GM19043 (cell line): ENCODE results near the gene GNAS.

Source experiments
- ATAC-seq: cut with Tn5 transposase; IDR thresholded peaks from one replicate; pipeline ENCODE4 v1.9.1; 2021; ENCODE audit warnings: low read depth; ENCODE audit not compliant: unreplicated experiment

Gene GNAS

DNA sequence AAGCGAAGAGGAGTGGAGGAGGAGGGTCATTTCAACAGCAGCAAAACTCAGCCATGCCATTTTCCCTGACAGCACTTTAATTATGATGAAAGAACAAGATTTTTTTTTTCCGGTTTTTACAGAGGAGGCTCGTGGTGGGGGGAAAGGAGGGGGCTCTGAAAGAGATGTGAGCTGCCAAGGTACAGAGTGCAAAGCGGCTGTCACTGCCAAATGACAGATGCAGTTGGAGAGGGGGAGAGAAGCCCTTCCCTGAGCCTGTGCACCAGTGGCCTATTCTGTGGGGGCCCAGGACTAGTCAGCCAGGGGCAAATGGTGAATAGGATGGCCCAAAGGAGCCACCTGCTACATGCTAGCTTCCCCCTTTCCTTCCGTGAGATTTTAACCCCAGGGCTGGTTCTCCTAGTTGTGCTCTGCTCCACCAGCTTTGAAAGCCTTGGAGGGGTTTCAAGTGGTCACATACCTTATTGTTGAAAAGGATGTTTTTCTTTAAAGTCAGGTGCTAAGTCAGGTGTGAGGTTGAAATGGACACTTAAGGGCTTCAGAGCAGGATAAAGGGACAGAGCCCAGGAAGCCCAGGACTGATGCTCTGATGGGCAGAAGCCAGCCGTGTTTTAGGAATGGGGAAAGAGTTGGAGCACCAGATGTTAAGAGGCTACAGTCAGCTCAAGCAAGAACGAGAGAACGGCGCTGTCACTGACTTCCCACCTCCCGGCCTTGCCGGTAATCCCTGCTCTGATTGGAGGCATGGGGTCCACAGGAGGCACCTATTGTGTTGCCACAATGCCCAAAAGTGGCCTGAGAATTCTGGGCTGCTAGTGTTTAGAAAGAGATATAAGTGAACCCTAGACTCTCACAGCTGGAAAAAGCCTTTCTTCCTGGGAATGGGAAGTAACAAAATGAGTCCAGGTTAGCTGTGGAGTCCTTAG, 24.8 kb downstream of the GNAS start:
- no peak for ATAC-seq

DNA sequence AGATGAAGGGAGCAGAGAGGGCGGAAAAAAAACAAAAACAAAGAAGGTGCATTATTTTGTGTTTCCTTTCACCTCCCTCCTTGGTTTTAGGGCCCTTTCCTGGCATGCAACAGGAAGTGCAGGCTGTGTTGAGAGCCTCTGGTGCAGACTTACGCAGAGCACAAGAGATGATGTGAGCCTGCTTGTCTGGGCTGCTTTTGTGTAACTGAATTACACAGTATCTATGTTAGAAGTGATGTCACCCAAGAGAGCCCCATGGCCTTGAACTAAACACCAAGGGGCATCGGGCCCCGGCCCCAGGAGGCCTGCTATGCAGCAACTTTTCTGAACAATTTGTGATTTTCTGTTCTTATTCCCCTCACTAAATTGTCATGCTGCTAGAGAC, 25.5 kb downstream of the GNAS start:
- ATAC-seq = no peak

DNA sequence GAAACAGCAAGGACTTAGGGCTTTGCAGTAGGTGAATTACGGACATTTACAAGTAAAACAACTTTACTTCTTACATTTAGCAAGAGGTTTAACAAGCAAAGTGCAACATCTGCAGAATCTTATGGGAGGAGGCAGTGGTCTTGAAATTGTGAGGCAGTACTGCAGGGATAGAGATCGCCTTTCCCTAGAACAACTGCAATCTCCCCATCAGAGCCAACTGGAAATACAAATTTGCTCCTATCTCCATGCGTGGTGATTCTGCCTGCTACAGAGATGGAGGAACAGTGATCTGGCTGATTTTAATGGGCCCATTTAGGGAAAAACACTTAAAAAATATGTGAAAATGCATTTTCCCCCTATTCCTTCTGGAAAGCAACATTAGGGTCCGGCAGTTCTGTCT, 25.9 kb downstream of the GNAS start:
- ATAC-seq = no peak

DNA sequence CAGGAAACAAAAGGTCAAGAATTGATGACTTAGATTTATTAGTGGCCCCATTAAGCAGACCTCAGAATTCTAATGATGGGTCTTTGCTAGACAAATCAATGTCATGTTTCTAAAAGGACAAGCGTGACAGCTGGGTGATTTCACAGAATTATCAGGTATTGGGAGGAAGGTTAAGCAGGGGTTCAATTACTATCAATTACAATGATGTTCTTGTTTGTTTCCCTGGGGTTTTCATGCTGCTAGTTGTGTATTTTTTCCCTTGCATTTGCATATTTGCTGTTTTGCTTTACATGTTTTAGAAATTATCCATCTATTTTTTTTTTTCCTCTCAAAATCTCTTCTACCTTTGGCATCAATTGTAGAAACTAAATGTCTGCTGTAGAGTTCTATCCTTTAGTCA, 27.9 kb downstream of the GNAS start:
- ATAC-seq = no peak

DNA sequence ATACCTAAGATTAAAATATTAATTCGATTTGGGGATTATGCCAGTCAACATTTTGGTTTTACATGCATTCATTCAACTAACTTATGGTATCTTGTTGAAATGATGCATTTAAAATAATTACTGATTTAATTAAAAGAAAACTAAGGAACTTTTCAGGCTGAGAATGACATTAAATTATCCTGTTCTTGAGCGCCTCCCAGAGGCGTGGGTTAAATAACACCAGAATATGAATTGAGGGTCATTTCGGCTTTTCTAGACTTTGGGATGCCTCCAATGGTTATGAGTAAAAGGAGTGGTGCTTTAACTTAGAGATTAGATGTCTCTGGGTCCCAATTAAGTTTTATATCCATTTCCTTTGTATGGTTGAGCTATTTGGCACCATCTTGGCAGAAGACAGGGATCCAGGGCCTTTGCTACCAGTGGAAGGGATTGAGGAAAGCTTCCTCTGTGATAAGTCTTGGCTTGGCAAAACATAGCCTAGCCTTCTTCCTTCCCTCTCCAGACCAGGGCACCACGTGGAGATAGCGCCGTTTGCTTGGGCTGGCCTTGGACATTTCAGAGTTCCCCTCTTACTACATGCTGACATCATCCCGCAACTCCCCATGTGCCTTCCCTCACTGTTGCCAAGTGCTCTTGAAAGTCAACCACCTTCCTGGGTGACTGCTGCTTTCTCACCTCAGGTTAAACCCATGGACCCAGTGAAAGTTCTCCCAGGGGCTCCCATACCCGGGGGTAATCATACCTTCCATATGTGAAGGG, 28.7 kb downstream of the GNAS start:
- no peak for ATAC-seq

DNA sequence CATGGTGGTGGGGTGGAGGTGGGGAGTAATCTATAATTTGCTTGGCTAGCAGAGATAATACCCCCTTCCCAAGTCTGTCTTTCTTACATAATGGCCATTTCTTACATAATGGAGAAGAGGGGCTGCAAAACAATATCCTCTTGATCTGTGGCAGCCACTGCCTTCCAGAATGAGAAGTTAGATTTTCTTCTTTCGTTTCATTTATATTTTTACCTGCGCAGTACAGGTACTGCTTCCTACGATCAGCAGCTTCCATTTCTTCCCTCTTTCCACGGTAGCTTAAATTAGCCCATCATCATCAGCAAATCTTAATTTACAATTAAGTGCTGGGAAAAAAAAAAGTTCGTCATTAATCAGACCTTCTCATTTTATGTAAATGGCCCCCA, 30.2 kb downstream of the GNAS start:
- ATAC-seq = no peak

DNA sequence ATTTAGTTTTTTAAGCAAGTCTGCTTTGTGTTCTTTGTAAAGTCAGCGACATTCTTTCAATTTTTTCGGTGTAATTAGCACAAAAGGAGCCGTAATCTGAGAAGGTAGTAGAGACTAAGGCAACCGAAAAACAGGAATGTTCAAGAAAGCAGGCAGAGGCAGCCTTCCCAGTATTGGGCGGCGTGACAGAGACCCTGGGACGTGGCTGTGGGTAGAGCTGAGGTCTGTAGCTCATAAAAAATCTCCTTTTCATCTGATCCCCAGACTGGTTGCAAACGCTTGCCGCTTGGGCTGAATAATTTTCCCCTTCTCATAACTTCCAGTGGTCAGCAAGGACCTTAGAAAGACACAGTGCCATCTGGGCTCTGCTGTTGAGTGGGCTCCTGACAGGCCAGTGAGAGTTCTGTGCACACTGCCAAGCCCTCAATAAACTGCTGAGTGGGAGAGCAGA, 30.8 kb downstream of the GNAS start:
- no peak for ATAC-seq

DNA sequence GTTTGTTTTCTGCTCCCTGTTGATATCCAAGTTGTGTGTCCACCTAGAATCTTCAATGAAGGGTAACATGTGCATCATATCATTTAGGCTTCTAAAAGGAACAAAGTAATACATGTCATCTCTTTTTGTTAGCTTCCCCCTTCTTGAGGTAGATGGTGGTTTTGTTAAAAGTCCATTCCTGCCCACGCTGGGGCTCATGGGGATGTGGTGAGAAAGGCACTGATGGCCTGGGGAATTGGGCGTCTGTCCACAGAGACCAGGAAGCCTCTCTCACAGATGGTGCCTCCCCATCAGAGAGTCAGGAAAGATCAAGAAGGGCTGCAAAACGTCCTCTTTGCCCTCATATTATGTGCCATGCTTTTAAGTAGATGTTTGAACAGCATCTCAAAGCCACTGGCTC, 32.5 kb downstream of the GNAS start:
- ATAC-seq = no peak

DNA sequence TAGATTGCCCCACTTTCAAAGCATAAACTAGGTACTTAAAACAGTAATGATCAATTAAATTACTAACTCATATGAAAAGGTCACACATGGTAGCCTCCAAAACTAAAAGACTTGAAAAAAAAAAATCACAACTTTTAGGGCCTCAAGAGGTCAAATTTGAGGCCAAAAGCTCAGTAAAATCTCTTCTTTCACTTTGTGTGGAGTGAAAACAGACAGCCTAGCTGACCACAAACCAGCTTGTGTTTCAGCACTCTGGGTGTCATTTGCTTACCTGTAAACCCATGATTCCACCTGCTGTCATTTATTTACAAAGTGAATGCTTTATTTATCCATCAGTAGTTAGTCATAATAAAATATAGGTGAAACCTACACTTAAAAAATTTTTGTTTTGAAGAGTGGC, 34.0 kb downstream of the GNAS start:
- ATAC-seq = no peak

DNA sequence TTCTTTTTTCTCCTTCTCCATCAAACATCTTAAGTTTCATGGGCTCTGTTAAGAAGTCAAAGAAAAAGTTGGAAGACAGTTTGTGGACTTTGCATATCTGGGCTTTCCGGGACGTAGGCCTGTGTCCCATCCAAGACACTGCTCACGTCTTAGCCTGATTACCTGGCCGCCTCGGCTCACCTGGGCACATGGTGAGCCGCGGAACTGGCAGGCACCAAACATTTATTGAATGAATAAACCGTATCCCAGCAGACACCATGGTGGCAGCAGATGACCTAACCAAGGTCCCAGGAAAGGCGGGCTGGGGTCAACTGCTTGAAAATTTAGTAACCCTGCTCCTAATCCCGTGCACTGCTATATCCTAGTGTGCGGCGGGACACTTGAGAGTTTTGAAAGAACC, 35.6 kb downstream of the GNAS start:
- ATAC-seq = no peak

DNA sequence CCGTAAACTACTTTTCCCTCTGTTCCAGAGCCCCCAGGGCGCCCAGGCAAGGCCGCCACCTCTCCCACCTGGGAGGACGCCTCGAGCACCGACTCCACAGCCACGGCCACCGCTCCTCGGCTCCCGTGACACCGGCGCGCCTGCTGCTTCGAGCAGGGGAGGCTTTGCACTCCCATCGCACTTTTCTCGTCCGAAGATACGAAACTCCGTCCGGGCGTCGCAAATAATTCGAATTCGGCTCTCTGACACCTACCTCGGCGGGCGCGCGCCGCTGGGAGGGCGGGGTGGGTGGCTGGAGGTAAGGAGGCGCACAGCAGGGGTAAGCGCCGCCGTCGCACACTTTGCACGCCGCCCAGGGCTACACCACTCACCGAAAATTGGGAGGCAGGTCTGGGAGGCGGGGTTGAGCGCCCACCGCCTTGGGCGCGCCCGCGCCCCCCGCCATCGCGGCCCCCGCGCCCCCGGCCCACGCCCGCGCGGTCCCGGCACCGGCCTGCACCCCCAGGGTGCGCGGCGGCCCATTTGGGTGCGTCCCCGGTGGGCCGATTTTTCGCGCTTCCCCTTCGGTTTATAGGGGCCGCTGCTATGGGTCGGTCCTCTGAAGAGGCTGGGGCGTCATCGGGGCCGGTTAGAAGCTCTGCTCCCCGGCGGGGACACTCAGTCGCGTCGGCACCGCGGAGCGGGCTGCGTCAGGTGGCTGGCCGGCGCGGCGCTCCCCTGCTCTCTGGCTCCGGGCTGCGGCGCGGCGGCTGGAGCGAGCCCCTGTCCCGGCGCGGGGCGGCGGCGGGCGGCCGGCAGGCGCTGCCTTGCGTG, 36.2 kb downstream of the GNAS start:
- no peak for ATAC-seq

DNA sequence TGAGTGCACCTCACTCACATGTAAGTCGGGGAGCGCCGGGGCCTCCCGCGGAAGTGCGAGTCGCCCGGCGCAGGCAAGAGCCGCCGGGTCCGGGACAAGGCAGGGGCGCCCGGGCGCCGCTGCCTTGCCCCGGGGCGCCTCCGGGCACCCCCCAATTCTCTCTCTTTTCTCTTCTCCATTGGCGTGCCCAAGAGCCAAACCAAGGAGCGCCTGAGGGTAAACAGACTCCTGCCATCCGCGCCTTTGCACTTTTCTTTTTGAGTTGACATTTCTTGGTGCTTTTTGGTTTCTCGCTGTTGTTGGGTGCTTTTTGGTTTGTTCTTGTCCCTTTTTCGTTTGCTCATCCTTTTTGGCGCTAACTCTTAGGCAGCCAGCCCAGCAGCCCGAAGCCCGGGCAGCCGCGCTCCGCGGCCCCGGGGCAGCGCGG, 36.8 kb downstream of the GNAS start:
- no peak for ATAC-seq

DNA sequence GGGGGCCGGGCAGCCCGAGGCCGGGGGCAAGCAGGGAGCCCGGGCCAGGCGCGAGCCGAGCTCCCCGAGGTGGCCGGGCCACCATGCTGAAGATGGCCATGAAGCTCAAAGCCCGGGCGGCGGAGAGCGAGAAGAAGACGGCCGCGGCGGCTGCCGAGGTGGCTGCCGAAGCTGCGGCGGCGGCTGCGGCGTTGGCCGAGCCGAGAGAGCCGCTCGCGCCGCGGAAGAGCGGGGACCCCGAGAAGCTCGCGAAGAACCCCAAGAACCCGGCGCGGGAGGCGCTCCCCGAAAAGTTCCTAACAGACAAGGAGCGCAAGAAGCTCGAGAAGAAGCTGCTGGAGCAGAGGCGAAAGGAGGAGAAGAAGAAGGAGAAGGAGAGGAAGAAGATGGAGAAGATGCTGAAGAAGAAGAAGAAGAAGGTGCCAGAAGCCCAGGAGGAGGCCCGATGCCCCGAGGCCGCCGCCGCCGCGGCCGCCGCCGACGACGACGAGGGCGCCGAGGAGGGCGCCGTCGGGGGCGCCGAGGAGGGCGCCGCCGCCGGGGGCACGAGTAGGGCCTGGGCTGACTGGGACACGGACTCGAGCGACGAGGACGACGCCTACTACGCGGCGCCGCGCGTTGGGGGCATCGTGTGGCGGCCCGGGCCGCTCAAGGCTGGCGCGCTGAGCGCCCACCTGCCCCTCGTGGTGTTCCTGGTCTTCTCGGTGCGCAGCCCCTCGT, 37.4 kb downstream of the GNAS start:
- ATAC-seq = no peak

DNA sequence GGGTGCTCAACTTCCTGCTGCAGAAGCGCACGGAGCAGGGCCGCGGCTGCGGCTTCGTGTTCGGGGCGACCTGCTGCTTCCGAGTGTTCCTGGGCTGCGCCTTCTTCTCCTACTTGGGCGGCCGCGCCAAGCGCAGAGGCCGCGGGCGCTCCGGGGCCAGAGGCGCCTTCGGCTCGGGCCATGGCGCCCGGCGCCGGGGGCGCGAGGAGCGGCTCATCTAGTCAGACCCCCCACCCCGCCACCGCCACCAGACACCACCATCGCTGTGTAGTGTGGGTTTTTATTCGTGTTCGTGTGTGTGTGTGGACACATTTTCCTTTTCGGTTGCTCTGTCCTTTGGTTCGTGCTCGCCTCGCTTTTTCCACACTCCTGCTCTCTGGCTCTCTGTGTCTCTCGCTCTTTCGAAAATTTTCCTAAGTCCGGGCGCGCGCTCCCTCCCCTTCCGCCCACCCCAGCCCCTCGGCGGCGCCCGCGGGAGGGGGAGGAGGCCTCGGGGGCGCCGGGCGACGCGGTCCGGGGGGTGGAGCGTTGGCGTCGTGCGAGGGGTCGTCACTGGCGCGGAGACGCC, 38.1 kb downstream of the GNAS start:
- ATAC-seq = no peak

DNA sequence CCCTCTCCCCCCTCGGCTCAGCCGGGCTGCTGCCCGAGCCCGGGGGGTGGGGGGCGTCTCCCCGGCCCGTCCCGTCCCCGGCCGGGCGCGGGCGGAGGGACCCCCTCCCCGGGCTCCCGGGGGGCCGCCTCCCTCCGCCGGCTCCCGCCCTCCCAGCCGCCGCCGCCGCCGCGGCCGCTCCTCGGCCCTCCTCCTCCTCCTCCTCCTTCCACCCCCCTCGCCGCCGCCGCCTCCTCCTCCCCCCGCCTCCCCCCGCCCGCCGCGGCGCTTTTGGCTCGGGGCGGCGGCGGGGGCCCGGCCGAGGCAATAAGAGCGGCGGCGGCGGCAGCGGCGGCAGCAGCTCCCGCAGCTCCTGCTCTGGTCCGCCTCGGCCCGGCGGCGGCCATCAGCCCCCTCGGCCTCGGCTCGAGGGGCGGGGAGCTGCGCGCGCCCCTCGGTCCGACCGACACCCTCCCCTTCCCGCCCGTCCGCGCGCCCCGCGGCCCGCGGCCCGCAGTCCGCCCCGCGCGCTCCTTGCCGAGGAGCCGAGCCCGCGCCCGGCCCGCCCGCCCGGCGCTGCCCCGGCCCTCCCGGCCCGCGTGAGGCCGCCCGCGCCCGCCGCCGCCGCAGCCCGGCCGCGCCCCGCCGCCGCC, 38.7 kb downstream of the GNAS start:
- no peak for ATAC-seq

DNA sequence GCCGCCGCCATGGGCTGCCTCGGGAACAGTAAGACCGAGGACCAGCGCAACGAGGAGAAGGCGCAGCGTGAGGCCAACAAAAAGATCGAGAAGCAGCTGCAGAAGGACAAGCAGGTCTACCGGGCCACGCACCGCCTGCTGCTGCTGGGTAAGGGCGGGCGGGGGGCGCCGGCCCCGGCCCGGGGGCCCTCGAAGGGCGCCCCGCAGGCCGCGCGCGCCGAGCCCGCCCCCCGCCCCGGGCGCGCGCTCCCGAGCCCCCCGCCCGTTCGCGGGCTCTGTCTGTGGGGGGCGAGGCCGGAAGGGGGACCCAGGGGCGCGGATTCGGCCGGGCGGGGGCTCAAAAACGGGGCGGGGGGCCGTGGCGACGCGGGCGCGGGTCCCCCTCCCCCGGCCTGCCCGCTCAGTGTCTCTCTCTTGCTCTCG, 39.2 kb downstream of the GNAS start:
- no peak for ATAC-seq

DNA sequence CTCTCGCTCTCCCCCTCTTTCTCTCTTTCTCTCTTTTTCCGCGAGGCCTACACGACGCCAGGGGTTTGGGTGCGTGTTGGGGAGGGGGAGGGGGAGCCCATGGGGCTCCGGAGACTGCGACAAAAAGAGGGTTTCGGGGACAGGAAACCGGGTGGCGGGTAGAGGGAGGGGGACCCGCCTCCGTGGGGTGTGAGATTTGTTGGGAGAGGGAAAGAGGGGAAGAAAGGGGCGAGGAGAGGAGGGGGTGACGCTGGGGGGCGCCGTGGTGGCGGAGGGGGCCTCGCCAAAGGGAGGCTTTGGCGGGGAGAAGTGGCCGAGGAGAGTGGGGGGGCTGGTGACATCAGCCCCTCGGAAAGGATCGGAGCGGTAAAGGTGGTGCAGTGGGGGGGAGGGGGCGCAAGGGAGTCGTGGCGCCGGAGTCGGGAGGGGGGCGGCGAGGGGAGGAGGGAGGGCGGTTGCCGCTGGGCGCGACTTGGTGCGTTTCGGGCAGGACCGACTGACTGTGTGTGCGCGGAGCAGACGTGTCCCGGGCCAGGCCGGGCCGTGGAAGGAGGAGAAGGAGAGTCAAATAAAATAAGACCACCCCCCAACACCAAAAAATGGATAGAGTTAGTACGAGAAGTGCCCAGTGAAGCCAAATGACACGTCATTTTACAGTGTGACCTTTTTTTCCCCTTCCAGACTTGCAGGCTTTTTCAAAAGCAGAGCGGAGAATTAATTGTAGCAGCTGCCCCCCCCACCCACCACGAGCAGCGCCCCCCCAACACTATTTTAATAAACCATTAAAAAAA, 39.8 kb downstream of the GNAS start:
- no peak for ATAC-seq

DNA sequence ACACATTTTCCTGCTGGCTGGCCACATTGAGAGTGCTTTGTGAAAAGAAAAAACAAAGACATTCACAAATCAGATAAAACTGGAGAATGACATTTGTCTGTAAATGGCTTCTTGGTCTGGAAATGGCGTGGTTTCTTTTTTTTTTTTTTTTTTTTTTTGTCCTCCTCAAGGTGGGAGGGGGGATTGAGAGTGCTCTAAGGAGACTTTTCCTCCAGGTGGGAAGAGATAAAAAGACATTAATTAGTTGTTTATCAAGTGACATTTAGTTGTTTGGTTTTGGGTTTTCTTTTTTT, 40.4 kb downstream of the GNAS start:
- ATAC-seq = no peak
